Uterus (tissue), 2 donors: ENCODE data around the gene MPPED1.

ENCODE experiments used
- POLR2A ChIP-seq, 2 donors: fragments of 450-650 bp; IDR thresholded peaks; one replicate each; pipeline ENCODE4 v1.6.1; 2016; ENCODE audit warnings: antibody characterized with exemption in 2 of 2, mild to moderate bottlenecking in 1 of 2, moderate library complexity in 1 of 2
- TF ChIP-seq, protein P1 (sequence below), 4 experiments: fragments of 200-600 bp in 2 of 4; fragments of 450-650 bp in 2 of 4; sonication (generic) in 2 of 4; IDR thresholded peaks; one replicate each; pipeline ENCODE4 v1.5.1; 2016 to 2019; ENCODE audit warnings: antibody characterized with exemption in 4 of 4, mild to moderate bottlenecking in 2 of 4, moderate library complexity in 1 of 4

DNA sequence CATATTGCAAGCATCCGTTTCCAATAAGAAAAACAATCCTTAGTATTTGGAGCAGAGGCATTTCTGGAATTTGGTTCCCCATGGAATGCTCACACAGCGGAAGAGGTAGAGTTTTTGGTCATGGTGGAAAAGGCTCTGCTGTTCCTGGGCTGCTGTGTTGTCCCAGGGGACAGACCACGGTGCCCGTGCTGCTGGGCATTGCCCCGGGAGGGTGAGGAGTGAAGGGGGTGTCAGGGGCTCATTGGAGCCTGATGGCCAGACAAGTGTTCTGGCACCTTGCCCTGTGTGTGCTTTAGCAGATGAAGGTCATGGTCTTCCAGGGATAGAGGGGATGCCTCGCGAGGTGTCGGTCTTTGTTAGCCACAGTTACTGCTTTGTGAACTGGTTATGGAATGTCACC is 61.2 kb downstream of the MPPED1 start:
- TF ChIP-seq, protein P1, sequence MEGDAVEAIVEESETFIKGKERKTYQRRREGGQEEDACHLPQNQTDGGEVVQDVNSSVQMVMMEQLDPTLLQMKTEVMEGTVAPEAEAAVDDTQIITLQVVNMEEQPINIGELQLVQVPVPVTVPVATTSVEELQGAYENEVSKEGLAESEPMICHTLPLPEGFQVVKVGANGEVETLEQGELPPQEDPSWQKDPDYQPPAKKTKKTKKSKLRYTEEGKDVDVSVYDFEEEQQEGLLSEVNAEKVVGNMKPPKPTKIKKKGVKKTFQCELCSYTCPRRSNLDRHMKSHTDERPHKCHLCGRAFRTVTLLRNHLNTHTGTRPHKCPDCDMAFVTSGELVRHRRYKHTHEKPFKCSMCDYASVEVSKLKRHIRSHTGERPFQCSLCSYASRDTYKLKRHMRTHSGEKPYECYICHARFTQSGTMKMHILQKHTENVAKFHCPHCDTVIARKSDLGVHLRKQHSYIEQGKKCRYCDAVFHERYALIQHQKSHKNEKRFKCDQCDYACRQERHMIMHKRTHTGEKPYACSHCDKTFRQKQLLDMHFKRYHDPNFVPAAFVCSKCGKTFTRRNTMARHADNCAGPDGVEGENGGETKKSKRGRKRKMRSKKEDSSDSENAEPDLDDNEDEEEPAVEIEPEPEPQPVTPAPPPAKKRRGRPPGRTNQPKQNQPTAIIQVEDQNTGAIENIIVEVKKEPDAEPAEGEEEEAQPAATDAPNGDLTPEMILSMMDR (IDR thresholded peaks at IDR 0.05): no peak
- TF ChIP-seq POLR2A (IDR thresholded peaks at IDR 0.05): no peak
